Gastrocnemius medialis (tissue), 4 donors: Measurements from ENCODE around the gene BCKDK.

ENCODE experiments used
- CTCF ChIP-seq, 5 experiments: fragments of 450-650 bp in 3 of 5; fragments of 200-600 bp in 2 of 5; sonication (generic) in 2 of 5; IDR thresholded peaks in 4 of 5; conservative IDR thresholded peaks in 1 of 5; 1 replicate in 4 of 5; 2 replicates in 1 of 5; pipeline ENCODE4 v1.5.1; 2016 to 2019; ENCODE audit warnings: antibody characterized with exemption in 5 of 5, mild to moderate bottlenecking in 3 of 5, moderate library complexity in 3 of 5
- POLR2A ChIP-seq, 2 donors: fragments of 450-650 bp; IDR thresholded peaks; one replicate each; pipeline ENCODE4 v1.6.1; 2017; ENCODE audit warnings: antibody characterized with exemption in 2 of 2, mild to moderate bottlenecking in 2 of 2, moderate library complexity in 2 of 2

GRCh38 chr16:31141489-31142108 is 33.4 kb downstream of the BCKDK start:
- no peak for TF ChIP-seq POLR2A (IDR thresholded peaks at IDR 0.05)
- no peak for TF ChIP-seq CTCF (IDR thresholded peaks at IDR 0.05 in 4 of 5, conservative IDR thresholded peaks at IDR 0.05 in 1 of 5)
